ENCODE data around the gene TMEM132C.

DNA sequence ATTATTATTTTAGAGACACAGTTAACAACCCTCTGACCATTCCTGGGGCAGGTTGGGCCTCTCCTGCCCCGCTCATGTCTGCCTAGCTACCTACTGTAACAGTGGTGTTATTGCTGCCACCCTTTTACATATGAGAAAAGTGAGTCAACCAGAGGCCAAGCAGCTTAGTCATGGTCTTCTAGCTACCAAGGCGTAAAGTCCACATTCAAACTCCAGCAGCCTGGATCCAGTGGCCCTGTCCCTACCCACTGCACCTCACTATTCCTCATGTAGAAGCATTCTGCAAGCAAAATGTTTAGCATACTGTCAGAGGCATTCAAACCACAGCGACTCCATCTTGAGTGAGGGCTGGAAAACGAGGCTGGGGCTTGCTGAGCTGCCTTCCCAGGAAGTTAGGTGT, 461.0 kb downstream of the TMEM132C start:
- TF ChIP-seq POLR2AphosphoS5 (IDR thresholded peaks at IDR 0.05), result no peak
- no peak for TF ChIP-seq CTCF (IDR thresholded peaks at IDR 0.05)
